ENCODE data around the gene ACP6. TPM values are rescaled to one million over a fixed set of nuclear protein-coding genes. Genes with fewer than 3 reads are reported as not detected.

ACP6 gene
- total and polyA plus RNA-seq, 2 of the 13 experiments (the other 11 are each of a cell fraction or from before 2014, with no cell fraction given), result 18.1 to 33.7 TPM

GRCh38 chr1:147673406-147673805, 3.1 kb upstream of the ACP6 start (continued):
- TF ChIP-seq, protein P1, sequence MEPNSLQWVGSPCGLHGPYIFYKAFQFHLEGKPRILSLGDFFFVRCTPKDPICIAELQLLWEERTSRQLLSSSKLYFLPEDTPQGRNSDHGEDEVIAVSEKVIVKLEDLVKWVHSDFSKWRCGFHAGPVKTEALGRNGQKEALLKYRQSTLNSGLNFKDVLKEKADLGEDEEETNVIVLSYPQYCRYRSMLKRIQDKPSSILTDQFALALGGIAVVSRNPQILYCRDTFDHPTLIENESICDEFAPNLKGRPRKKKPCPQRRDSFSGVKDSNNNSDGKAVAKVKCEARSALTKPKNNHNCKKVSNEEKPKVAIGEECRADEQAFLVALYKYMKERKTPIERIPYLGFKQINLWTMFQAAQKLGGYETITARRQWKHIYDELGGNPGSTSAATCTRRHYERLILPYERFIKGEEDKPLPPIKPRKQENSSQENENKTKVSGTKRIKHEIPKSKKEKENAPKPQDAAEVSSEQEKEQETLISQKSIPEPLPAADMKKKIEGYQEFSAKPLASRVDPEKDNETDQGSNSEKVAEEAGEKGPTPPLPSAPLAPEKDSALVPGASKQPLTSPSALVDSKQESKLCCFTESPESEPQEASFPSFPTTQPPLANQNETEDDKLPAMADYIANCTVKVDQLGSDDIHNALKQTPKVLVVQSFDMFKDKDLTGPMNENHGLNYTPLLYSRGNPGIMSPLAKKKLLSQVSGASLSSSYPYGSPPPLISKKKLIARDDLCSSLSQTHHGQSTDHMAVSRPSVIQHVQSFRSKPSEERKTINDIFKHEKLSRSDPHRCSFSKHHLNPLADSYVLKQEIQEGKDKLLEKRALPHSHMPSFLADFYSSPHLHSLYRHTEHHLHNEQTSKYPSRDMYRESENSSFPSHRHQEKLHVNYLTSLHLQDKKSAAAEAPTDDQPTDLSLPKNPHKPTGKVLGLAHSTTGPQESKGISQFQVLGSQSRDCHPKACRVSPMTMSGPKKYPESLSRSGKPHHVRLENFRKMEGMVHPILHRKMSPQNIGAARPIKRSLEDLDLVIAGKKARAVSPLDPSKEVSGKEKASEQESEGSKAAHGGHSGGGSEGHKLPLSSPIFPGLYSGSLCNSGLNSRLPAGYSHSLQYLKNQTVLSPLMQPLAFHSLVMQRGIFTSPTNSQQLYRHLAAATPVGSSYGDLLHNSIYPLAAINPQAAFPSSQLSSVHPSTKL (CRISPR knock-in tag; IDR thresholded peaks at IDR 0.05), result no peak
- TF ChIP-seq HIVEP1 (CRISPR knock-in tag; IDR thresholded peaks at IDR 0.05) (no peak), ZNF558 (CRISPR knock-in tag; IDR thresholded peaks at IDR 0.05; ENCODE audit: borderline replicate concordance) (no peak), MTA3 (CRISPR knock-in tag; IDR thresholded peaks at IDR 0.05) (no peak), RBM39 (IDR thresholded peaks at IDR 0.05; ENCODE audit: low read depth, low read length, poor library complexity, severe bottlenecking) (no peak), U2AF1 (optimal IDR thresholded peaks at IDR 0.05; ENCODE audit: low read depth, low read length) (no peak)

- Histone ChIP-seq H3K9ac (ENCODE audit: insufficient read depth, low read depth, low read length) (peak overlapping the region; percentile 75), H3K79me2 (ENCODE audit: insufficient read depth, low read length) (peaks cover 19% of the 10 kb centered on the region), H3K9me3 (ENCODE audit: low read length) (no peaks in the 10 kb centered on the region), H3K4me1 (ENCODE audit: insufficient read depth, low read length) (peaks cover 37% of the 10 kb centered on the region), H3K36me3 (replicated peaks in 1 of 2; ENCODE audit: control insufficient read depth in 1 of 2, insufficient read depth in 2 of 2, low read length in 2 of 2) (no peaks in the 10 kb centered on the region), H3K4me2 (ENCODE audit: low read depth, low read length) (peak overlapping the region; percentile 83), H3K27ac (ENCODE audit: extremely low read length, insufficient read depth, low read length) (peak overlapping the region; percentile 77), H2AFZ (ENCODE audit: low read length) (no peak overlapping the region), H3K4me3 (replicated peaks in 1 of 3; ENCODE audit: insufficient read depth in 1 of 3, low read depth in 2 of 3, low read length in 3 of 3) (peak overlapping the region; percentile 78 to 90 (median 79)), H4K20me1 (ENCODE audit: insufficient read depth, low read length) (no peaks in the 10 kb centered on the region), H3K27me3 (ENCODE audit: control insufficient read depth in 1 of 2, insufficient read depth in 2 of 2, low read length in 2 of 2) (no peaks in the 10 kb centered on the region; a peak in 1 of 5 replicates)
- ChIA-PET CTCF (ENCODE audit: low intra/inter-chr PET ratio, low total read pairs) (interaction anchor here (1.1 kb wide), 1 partner anchor 31 kb away, joined by 3 read pairs; no protein-coding TSS in a partner anchor), POLR2A (interaction anchor here (0.8 to 1.4 kb wide), 5 partner anchors 8 to 128 kb away, joined by 3 to 5 read pairs (median 4); partner anchors contain the start of gene BCL9)
- 0% methylated on average over 14 of the region's 53 CpGs for WGBS (ENCODE audit: low lambda C conversion rate)
- ATAC-seq (peak; percentile 74), FAIRE-seq (no peak), DNase-seq (ENCODE audit: low spot score) (peak; percentile 39)
- no TSS peak for BruUV-seq (replicated peaks)
- intact Hi-C loops (cut with micrococcal nuclease; ENCODE audit: unreplicated experiment), result no loop called here
- in situ Hi-C loops (cut with HindIII; ENCODE audit: extremely low pct_ligation_motif_present, low pct_unique_long_range_greater_than_20kb), result no loop called here
- no peak for TF ChIP-seq KLF16 (CRISPR knock-in tag; IDR thresholded peaks at IDR 0.05)
- TF ChIP-seq NKX3-1 (CRISPR knock-in tag; IDR thresholded peaks at IDR 0.05), result no peak
- TF ChIP-seq IRX3 (CRISPR knock-in tag; IDR thresholded peaks at IDR 0.05; ENCODE audit: borderline replicate concordance, low read depth), result no peak; the same call in 1 of the 2 replicates
- TF ChIP-seq ZNF567 (CRISPR knock-in tag; IDR thresholded peaks at IDR 0.05; ENCODE audit: borderline replicate concordance), result no peak
- no peak for TF ChIP-seq ZEB1 (IDR thresholded peaks at IDR 0.05; ENCODE audit: insufficient replicate concordance, low read depth)
- peak; percentile 82 for TF ChIP-seq RNF2 (conservative IDR thresholded peaks at IDR 0.05; ENCODE audit: low read depth)
- TF ChIP-seq KDM3A (CRISPR knock-in tag; IDR thresholded peaks at IDR 0.05; ENCODE audit: low read depth), result no peak; the same call in 1 of the 2 replicates
- TF ChIP-seq, protein P2, sequence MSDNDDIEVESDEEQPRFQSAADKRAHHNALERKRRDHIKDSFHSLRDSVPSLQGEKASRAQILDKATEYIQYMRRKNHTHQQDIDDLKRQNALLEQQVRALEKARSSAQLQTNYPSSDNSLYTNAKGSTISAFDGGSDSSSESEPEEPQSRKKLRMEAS (IDR thresholded peaks at IDR 0.05), result peak; percentile 85
- TF ChIP-seq TCF7 (IDR thresholded peaks at IDR 0.05; ENCODE audit: low read depth), result no peak
- TF ChIP-seq SOX5 (CRISPR knock-in tag; IDR thresholded peaks at IDR 0.05; ENCODE audit: borderline replicate concordance), result no peak
- TF ChIP-seq, protein P3, sequence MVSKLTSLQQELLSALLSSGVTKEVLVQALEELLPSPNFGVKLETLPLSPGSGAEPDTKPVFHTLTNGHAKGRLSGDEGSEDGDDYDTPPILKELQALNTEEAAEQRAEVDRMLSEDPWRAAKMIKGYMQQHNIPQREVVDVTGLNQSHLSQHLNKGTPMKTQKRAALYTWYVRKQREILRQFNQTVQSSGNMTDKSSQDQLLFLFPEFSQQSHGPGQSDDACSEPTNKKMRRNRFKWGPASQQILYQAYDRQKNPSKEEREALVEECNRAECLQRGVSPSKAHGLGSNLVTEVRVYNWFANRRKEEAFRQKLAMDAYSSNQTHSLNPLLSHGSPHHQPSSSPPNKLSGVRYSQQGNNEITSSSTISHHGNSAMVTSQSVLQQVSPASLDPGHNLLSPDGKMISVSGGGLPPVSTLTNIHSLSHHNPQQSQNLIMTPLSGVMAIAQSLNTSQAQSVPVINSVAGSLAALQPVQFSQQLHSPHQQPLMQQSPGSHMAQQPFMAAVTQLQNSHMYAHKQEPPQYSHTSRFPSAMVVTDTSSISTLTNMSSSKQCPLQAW (CRISPR knock-in tag; IDR thresholded peaks at IDR 0.05), result no peak
- peak; percentile 34; the same call in 1 of the 2 replicates for TF ChIP-seq BRD4 (CRISPR knock-in tag; IDR thresholded peaks at IDR 0.05)
These were observed 630 bp downstream of the ACP6 start for GRCh38 chr1:147669469-147670318.
